Measurements from ENCODE around the gene EHD2.
"Not testable (repeated sequence)": the region's sequence is repeated elsewhere in the genome, so short reads cannot be mapped to it uniquely, and the experiment has no call there.

EHD2 gene

DNA sequence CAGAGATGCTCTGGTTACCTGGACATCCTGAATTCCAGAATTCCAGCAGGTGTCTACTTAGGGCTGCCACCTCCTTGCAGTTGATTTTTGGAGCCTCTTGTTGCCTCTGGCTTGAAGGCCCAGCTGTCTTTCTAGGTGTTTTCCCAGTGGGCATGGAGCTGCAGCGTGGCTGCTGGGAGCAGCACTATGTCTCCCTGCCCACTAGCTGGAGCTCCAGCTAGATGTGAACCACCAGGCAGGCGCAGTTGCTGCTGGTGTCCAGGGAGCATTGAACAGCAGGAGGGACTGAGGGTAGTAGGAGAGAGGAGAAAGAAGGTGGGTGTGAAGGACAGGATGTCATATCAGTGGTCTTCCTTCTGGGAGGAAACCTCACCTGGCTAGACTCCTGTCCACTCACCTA, 55.4 kb downstream of the EHD2 start:
- no peak for DNase-seq (ENCODE audit: low spot score)

GRCh38 chr19:47769534-47769933, 56.3 kb downstream of the EHD2 start:
- no peak for DNase-seq (ENCODE audit: low spot score)

GRCh38 chr19:47771291-47771690, 58.1 kb downstream of the EHD2 start:
- not testable (repeated sequence) for DNase-seq (ENCODE audit: low spot score)

- no peak for DNase-seq (ENCODE audit: low spot score)
These were observed 63.3 kb downstream of the EHD2 start for GRCh38 chr19:47776568-47776967.

DNA sequence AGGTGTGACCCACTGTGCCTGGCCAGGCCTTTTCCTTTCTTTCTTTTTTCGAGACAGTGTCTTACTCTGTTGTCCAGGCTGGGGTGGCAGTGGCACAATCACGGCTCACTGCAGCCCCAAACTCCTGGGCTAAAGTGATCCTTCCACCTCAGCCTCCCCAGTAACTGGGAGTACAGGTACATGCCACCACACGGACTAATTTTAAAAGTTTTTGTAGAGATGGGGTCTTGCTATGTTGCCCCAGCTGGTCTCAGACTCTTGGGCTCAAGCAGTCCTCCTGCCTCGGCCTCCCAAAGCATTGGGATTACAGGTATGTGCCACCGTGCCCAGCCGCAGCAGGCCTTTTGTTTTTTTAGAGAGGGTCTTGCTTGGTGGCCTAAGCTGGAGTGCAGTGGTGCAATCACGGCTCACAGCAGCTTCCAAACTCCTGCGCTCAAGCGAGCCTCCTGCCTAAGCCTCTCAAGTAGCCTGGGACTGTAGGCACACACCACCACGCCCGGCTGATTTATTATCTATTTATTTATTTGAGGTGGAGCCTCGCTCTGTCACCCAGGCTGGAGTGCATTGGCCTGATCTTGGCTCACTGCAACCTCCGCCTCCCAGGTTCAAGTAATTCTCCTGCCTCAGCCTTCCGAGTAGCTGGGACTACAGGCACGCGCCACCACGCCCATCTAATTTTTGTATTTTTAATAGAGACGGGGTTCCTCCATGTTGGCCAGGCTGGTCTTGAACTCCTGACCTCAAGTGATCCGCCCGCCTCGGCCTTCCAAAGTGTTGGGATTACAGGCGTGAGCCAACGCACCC, 64.2 kb downstream of the EHD2 start:
- not testable (repeated sequence) for DNase-seq (ENCODE audit: low spot score)

- DNase-seq (ENCODE audit: low spot score) = peak; percentile 87
These were observed 65.1 kb downstream of the EHD2 start, which contains the start of gene SELENOW for GRCh38 chr19:47778049-47778953. Gene SELENOW (plus strand): TSS chr19:47778703. CDS start chr19:47778786, 83 bp downstream.

GRCh38 chr19:47778954-47779351, 65.7 kb downstream of the EHD2 start:
- DNase-seq (ENCODE audit: low spot score) = no peak

GRCh38 chr19:47779524-47780214, 66.4 kb downstream of the EHD2 start:
- DNase-seq (ENCODE audit: low spot score) = no peak

DNA sequence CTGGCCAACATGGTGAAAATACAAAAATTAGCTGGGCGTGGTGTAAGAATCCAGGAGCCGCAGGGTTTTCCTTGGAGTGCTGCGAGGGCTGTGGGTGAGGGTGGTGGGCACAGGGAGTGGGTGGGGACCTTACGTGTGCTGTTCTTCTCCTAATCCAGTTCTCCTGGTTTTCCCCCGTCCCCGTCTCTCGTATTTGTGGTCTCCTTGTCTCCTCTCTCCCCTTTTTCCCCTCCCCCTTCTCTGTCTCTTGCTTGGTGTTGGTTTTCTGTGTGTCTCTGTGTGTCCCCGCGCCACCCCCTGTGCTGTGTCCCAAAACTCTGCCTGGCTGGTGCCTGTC, 67.0 kb downstream of the EHD2 start:
- no peak for DNase-seq (ENCODE audit: low spot score)

- no peak for DNase-seq (ENCODE audit: low spot score)
These were observed 68.5 kb downstream of the EHD2 start for GRCh38 chr19:47781590-47782262.

DNA sequence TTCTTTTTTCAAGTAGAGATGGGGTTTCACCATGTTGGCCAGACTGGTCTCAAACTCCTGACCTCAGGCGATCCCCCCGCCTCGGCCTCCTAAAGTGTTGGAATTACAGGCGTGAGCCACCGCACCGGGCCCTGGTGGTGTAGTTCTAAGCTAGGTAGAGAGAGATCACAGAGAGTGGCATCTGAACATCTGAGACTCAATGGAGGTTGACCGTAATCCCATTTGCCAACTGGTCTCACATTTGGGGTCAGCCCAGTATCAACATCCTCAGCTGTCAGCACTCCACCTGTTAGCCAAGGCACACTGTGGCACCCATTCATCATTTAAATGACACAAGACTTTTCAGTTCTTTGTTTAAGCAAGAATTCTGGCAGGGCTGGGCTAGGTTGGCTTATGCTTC, 73.3 kb downstream of the EHD2 start:
- DNase-seq (ENCODE audit: low spot score) = no peak

- not testable (repeated sequence) for DNase-seq (ENCODE audit: low spot score)
These were observed 74.1 kb downstream of the EHD2 start for GRCh38 chr19:47787307-47787706.

DNA sequence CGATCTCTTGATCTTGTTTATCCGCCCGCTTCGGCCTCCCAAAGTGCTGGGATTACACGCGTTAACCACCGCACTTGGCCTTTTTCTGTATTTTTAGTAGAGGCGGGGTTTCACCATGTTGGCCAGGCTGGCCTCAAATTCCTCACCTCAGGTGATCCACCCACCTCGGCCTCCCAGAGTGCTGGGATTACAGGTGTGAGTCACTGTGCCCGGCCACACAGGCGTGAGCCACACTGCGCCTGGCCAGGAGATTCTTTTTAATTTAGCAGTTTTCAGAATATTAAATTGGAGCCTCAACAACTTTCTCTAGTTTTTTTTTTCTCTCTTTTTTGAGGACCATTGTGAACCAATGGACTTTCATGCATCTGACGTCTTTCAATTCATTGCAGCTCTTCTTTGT, 76.6 kb downstream of the EHD2 start:
- not testable (repeated sequence) for DNase-seq (ENCODE audit: low spot score)

- DNase-seq (ENCODE audit: low spot score) = peak; percentile 89
These were observed 77.2 kb downstream of the EHD2 start for GRCh38 chr19:47790398-47790814.

- DNase-seq (ENCODE audit: low spot score) = no peak
These were observed 79.4 kb downstream of the EHD2 start for GRCh38 chr19:47792616-47793015.
